NCI-H2196 treated with DMSO at 0.1 percent for 48 hours (cell line): ENCODE results near the gene ZNF215.
"Not testable (repeated sequence)": the region's sequence is repeated elsewhere in the genome, so short reads cannot be mapped to it uniquely, and the experiment has no call there.

Experiments used
- DNase-seq: peaks from one replicate; lab custom pipeline; 2025; ENCODE audit not compliant: unreplicated experiment; lab: John Stamatoyannopoulos, UW

Gene ZNF215

GRCh38 chr11:6932145-6932544, 5.9 kb downstream of the ZNF215 start:
- DNase-seq, result no peak

GRCh38 chr11:6941970-6942369, 15.7 kb downstream of the ZNF215 start:
- DNase-seq, result no peak

- DNase-seq, result no peak
These were observed 16.9 kb downstream of the ZNF215 start for GRCh38 chr11:6943131-6943530.

GRCh38 chr11:6954248-6954647, 28.0 kb downstream of the ZNF215 start:
- DNase-seq, result not testable (repeated sequence)

- no peak for DNase-seq
These were observed 35.9 kb downstream of the ZNF215 start for GRCh38 chr11:6962141-6962540.

- DNase-seq, result no peak
These were observed 36.4 kb downstream of the ZNF215 start for GRCh38 chr11:6962673-6963072.

GRCh38 chr11:6968816-6969215, 42.6 kb downstream of the ZNF215 start:
- no peak for DNase-seq

GRCh38 chr11:6969854-6970253, 43.6 kb downstream of the ZNF215 start:
- DNase-seq, result not testable (repeated sequence)

- no peak for DNase-seq
These were observed 53.1 kb downstream of the ZNF215 start for GRCh38 chr11:6979365-6979764.

GRCh38 chr11:6986487-6986886, 60.3 kb downstream of the ZNF215 start:
- no peak for DNase-seq

- DNase-seq, result no peak
These were observed 62.3 kb downstream of the ZNF215 start for GRCh38 chr11:6988506-6988905.

GRCh38 chr11:6991227-6991626, 65.0 kb downstream of the ZNF215 start:
- DNase-seq, result no peak

- no peak for DNase-seq
These were observed 65.8 kb downstream of the ZNF215 start for GRCh38 chr11:6992026-6992425.

- no peak for DNase-seq
These were observed 66.5 kb downstream of the ZNF215 start for GRCh38 chr11:6992457-6993417.

- DNase-seq, result no peak
These were observed 69.5 kb downstream of the ZNF215 start for GRCh38 chr11:6995703-6996102.

- no peak for DNase-seq
These were observed 78.3 kb downstream of the ZNF215 start for GRCh38 chr11:7004482-7004881.
